SK-N-SH treated with all-trans-retinoic acid at 6 μM for 48 hours (cell line): ENCODE data around the gene KCNJ18.

Experiments used
- ISL1 ChIP-seq: fragments of 250-450 bp; sonication (Bioruptor Pico); IDR thresholded peaks from 2 replicates; pipeline ENCODE4 v2.1.2; 2022; ENCODE audit warnings: mild to moderate bottlenecking, moderate library complexity
- SNAI2 ChIP-seq: fragments of 250-450 bp; sonication (Bioruptor Pico); IDR thresholded peaks from 2 replicates; pipeline ENCODE4 v1.5.0; 2020; ENCODE audit warnings: mild to moderate bottlenecking, moderate library complexity
- TCF4 ChIP-seq: fragments of 250-450 bp; sonication (Bioruptor Pico); IDR thresholded peaks from 2 replicates; pipeline ENCODE4 v1.8.0; 2021; ENCODE audit warnings: mild to moderate bottlenecking, moderate library complexity, borderline replicate concordance
- ZFP30 ChIP-seq: fragments of 450-650 bp; formaldehyde crosslinking; IDR thresholded peaks from 2 replicates; pipeline ENCODE4 v1.5.0; 2022; ENCODE audit warnings: mild to moderate bottlenecking, moderate library complexity

GRCh38 chr17:21711182-21711581, 18.9 kb downstream of the KCNJ18 start:
- no peak for TF ChIP-seq SNAI2 (CRISPR knock-in tag)
- no peak for TF ChIP-seq ZFP30
- TF ChIP-seq ISL1 = no peak
- no peak for TF ChIP-seq TCF4 (CRISPR knock-in tag)
